CD4-positive, alpha-beta T cell (primary cell): ENCODE data around the gene VSTM2L. TPM values are rescaled to one million over a fixed set of nuclear protein-coding genes. Genes with fewer than 3 reads are reported as not detected.

Source experiments
- ATAC-seq: fragments of 200-7000 bp; cut with Tn5 transposase; one replicate; pipeline ENCODE4 v1.10.0; 2022; ENCODE audit warnings: mild to moderate bottlenecking; ENCODE audit not compliant: poor library complexity
- CTCF ChIA-PET: fragments of 350-600 bp; sonication (Branson Sonifier 250); formaldehyde crosslinking; loops from one replicate; lab custom pipeline; 2021; ENCODE audit warnings: antibody characterized with exemption, inconsistent platforms; lab: Charles Lee
- POLR2A ChIA-PET: fragments of 350-600 bp; sonication (Branson Sonifier 250); formaldehyde crosslinking; loops from one replicate; lab custom pipeline; 2021; ENCODE audit warnings: antibody characterized with exemption, inconsistent platforms; lab: Charles Lee
- DNase-seq, 14 experiments: peaks; one replicate each; pipeline ENCODE4 v3.0.0-alpha.2; 2013 to 2020; ENCODE audit warnings: mixed read lengths in 2 of 14
- H3K27ac ChIP-seq, 2 donors: one replicate each; pipeline versions ENCODE4 v1.5.1 to v1.7.0; 2013; ENCODE audit warnings: low read length in 2 of 2, low read depth in 1 of 2, mild to moderate bottlenecking in 1 of 2
- H3K27me3 ChIP-seq, 2 experiments: 1 replicate in 1 of 2; 2 replicates in 1 of 2; pipeline versions ENCODE4 v1.6.1 to v1.7.0; 2013; ENCODE audit warnings: low read length in 2 of 2, control low read depth in 1 of 2, mild to moderate bottlenecking in 1 of 2, moderate library complexity in 1 of 2; ENCODE audit not compliant: insufficient read depth in 2 of 2, control insufficient read depth in 1 of 2
- H3K36me3 ChIP-seq: one replicate; pipeline ENCODE4 v1.6.1; 2013; ENCODE audit warnings: low read length, control low read depth; ENCODE audit not compliant: insufficient read depth
- H3K4me1 ChIP-seq: one replicate; pipeline ENCODE4 v1.6.1; 2013; ENCODE audit warnings: low read length, control low read depth; ENCODE audit not compliant: insufficient read depth
- H3K4me3 ChIP-seq: one replicate; pipeline ENCODE4 v1.5.1; 2013; ENCODE audit warnings: mild to moderate bottlenecking, low read length, moderate library complexity
- H3K9me3 ChIP-seq, 2 experiments: 1 replicate in 1 of 2; 2 replicates in 1 of 2; pipeline versions ENCODE4 v1.6.1 to v1.7.0; 2013; ENCODE audit warnings: low read length in 2 of 2, mild to moderate bottlenecking in 2 of 2, control low read depth in 1 of 2, moderate library complexity in 1 of 2; ENCODE audit not compliant: control insufficient read depth in 1 of 2, insufficient read depth in 1 of 2
- H3K27ac Mint-ChIP-seq: one replicate; pipeline ENCODE4 v1.8.0; 2020; ENCODE audit warnings: mixed read lengths
- H3K27me3 Mint-ChIP-seq: one replicate; pipeline ENCODE4 v1.8.0; 2021; ENCODE audit warnings: mixed read lengths
- H3K36me3 Mint-ChIP-seq: one replicate; pipeline ENCODE4 v1.8.0; 2021; ENCODE audit warnings: low read depth, mixed read lengths
- H3K4me1 Mint-ChIP-seq: one replicate; pipeline ENCODE4 v1.8.0; 2021; ENCODE audit warnings: low read depth, mixed read lengths
- H3K4me3 Mint-ChIP-seq: one replicate; pipeline ENCODE4 v1.8.0; 2020; ENCODE audit warnings: mild to moderate bottlenecking, mixed read lengths
- H3K9me3 Mint-ChIP-seq: one replicate; pipeline ENCODE4 v1.8.0; 2020; ENCODE audit warnings: mixed read lengths
- intact Hi-C, 2 experiments: fragments of 100-400 bp; cut with DNase I in 1 of 2; cut with micrococcal nuclease in 1 of 2; formaldehyde crosslinking; loops; one replicate each; pipeline versions ENCODE4 v1.15.1 to v1.9.0; 2023 to 2025; cut with DNase I, micrococcal nuclease
- total RNA-seq, 174 experiments: library from RNA in 2 of 174; stranded (reverse) in 2 of 174; gene quantifications; one replicate each; pipeline ENCODE4 v1.2.3 and lab custom pipeline; 2021 to 2026
- TF ChIP-seq, protein P1 (sequence below): fragments of 200-600 bp; IDR thresholded peaks from one replicate; pipeline ENCODE4 v1.8.0; 2022; ENCODE audit warnings: antibody characterized with exemption, mild to moderate bottlenecking

The VSTM2L gene
- total RNA-seq, 2 experiments from 2014 or later = not detected

DNA sequence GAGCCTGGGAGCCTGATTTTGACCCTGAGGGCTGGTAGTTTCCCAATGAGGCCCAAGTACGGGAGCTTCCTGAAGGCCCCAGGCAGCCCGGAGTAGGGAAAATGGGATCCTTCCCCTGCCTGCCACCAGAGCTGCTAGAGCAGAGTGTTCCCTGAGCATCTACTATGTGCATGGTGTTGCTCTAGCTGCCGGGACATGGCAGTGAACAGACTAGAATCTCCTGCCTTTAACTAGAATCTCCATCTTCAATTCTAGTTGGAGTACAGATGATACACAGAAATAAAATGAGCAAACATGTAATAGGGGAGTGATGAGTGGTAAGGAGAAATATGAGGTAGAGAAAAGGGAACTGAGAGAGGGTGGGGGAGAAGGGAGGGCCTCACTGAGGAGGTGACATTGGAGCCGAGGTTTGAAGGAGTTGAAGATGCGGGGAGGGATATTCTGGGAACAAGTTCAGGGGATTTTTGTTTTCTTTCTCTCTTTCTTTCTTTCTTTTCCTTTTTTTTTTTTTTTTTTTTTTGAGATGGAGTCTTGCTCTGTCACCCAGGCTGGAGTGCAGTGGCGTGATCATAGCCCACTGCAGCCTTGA lies 18.5 kb downstream of the VSTM2L start:
- TF ChIP-seq, protein P1, sequence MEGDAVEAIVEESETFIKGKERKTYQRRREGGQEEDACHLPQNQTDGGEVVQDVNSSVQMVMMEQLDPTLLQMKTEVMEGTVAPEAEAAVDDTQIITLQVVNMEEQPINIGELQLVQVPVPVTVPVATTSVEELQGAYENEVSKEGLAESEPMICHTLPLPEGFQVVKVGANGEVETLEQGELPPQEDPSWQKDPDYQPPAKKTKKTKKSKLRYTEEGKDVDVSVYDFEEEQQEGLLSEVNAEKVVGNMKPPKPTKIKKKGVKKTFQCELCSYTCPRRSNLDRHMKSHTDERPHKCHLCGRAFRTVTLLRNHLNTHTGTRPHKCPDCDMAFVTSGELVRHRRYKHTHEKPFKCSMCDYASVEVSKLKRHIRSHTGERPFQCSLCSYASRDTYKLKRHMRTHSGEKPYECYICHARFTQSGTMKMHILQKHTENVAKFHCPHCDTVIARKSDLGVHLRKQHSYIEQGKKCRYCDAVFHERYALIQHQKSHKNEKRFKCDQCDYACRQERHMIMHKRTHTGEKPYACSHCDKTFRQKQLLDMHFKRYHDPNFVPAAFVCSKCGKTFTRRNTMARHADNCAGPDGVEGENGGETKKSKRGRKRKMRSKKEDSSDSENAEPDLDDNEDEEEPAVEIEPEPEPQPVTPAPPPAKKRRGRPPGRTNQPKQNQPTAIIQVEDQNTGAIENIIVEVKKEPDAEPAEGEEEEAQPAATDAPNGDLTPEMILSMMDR = no peak
- no peak overlapping the region for H3K27ac Mint-ChIP-seq
- intact Hi-C loops = no loop called here

DNA sequence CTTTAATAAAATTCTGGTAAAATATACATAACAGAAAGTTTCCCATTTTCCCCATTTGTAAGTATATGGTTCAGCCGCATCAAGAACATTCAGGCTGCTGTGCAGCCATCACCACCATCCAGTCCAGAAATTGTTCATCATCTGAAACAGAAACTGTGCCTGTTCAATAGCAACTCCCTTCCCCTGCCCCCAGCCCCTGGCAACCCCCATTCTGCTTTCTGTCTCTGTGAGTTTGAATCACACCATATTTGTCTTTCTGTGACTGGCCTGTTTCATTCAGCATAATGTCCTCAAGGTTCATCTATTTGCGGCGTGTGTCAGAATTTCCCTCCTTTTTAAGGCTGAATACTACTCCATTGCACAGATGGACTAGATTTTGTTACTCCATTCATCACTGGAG lies 19.1 kb downstream of the VSTM2L start:
- intact Hi-C loops = no loop called here
- H3K4me1 Mint-ChIP-seq = no peaks in the 10 kb centered on the region
- TF ChIP-seq, protein P1 = no peak
- Histone ChIP-seq H3K36me3 (no peaks in the 10 kb centered on the region), H3K27me3 (no peaks in the 10 kb centered on the region), H3K27ac (no peak overlapping the region), H3K4me1 (no peaks in the 10 kb centered on the region), H3K9me3 (no peaks in the 10 kb centered on the region), H3K4me3 (no peak overlapping the region)
- no peak overlapping the region for H3K27ac Mint-ChIP-seq
- no peaks in the 10 kb centered on the region for H3K9me3 Mint-ChIP-seq
- no peak for DNase-seq
- ChIA-PET CTCF (no interaction called here), POLR2A (no interaction called here)
- H3K27me3 Mint-ChIP-seq = peaks cover 22% of the 10 kb centered on the region
- H3K36me3 Mint-ChIP-seq = no peaks in the 10 kb centered on the region
- no peak overlapping the region for H3K4me3 Mint-ChIP-seq
- ATAC-seq = no peak

More for the DNA sequence above, 18.5 kb downstream of the VSTM2L start:
- ATAC-seq = no peak
- Histone ChIP-seq H3K9me3 (no peaks in the 10 kb centered on the region), H3K27ac (no peak overlapping the region), H3K4me1 (no peaks in the 10 kb centered on the region), H3K36me3 (no peaks in the 10 kb centered on the region), H3K4me3 (no peak overlapping the region), H3K27me3 (peaks cover 0 to 1% of the 10 kb centered on the region in 2 experiments)
- DNase-seq = no peak
- peaks cover 26% of the 10 kb centered on the region for H3K27me3 Mint-ChIP-seq
- ChIA-PET CTCF (no interaction called here), POLR2A (no interaction called here)
- H3K4me3 Mint-ChIP-seq = no peak overlapping the region
- H3K4me1 Mint-ChIP-seq = no peaks in the 10 kb centered on the region
- no peaks in the 10 kb centered on the region for H3K36me3 Mint-ChIP-seq
- no peaks in the 10 kb centered on the region for H3K9me3 Mint-ChIP-seq

DNA sequence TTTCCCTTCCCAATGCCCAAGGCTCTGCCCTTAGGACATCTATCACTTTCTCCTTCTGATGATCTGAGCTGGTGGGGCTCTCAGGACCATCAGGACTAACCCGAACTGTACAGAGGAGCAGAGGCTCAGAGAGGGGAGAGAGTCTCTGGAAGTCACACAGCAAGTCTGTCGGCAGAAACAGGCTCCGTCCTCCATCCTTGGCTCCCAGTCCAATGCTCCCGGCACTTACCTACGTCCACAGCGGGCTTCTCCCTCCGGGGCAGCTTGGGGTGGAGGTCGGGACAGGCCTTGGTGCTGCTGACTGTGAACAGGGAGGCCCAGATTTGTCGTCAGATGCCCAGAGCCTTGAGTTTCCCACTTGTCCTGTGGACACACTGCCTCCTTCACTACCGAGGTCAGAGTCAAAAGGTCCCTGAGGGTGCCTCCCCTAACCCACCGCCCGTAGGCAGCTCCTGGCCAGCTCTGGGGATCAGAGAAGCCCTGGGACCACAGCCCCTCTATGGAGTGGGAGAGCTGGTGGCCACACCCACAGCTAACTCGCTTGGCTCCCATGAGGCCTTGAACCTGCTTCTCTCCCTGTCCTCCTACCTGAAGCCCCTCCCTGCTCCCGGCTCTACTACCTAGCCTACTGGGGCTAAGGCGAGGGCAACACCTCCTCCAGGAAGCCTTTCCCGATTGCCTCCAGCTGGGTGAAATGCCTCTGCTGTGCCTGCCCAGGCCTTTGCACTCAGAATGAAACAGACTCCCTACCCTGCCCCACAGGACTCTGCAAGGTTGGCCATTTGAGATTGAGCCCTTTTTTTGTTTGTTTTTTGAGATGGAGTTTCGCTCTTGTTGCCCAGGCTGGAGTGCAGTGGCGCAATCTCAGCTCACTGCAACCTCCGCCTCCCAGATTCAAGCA lies 22.6 kb downstream of the VSTM2L start:
- H3K4me1 ChIP-seq = no peaks in the 10 kb centered on the region
- no peaks in the 10 kb centered on the region for H3K36me3 Mint-ChIP-seq
- no peaks in the 10 kb centered on the region for H3K36me3 ChIP-seq
- ATAC-seq (no peak), DNase-seq (no peak)
- H3K9me3 Mint-ChIP-seq = no peaks in the 10 kb centered on the region
- peaks cover 12% of the 10 kb centered on the region for H3K27me3 Mint-ChIP-seq
- TF ChIP-seq, protein P1 = no peak
- H3K4me3 Mint-ChIP-seq = no peak overlapping the region
- no peak overlapping the region for H3K27ac Mint-ChIP-seq
- POLR2A ChIA-PET = interaction anchor here (0.7 kb wide), 1 partner anchor 11 kb away, joined by 3 read pairs; no protein-coding TSS in a partner anchor
- H3K4me3 ChIP-seq = no peak overlapping the region
- CTCF ChIA-PET = no interaction called here
- no peaks in the 10 kb centered on the region for H3K9me3 ChIP-seq
- intact Hi-C loops = no loop called here
- H3K4me1 Mint-ChIP-seq = no peaks in the 10 kb centered on the region
- no peaks in the 10 kb centered on the region for H3K27me3 ChIP-seq
- H3K27ac ChIP-seq = no peak overlapping the region
